Hepatocyte (in vitro differentiated cells): ENCODE measurements around the gene PROSER1.

Experiments used
- CTCF ChIP-seq: fragments of 200-600 bp; sonication (generic); IDR thresholded peaks from 2 replicates; pipeline ENCODE4 v1.5.1; 2016; ENCODE audit warnings: antibody characterized with exemption, mild to moderate bottlenecking; ENCODE audit not compliant: poor library complexity
- EZH2 ChIP-seq: fragments of 200-600 bp; sonication (generic); IDR thresholded peaks from 2 replicates; pipeline ENCODE4 v1.6.1; 2016; ENCODE audit warnings: antibody characterized with exemption, mild to moderate bottlenecking, borderline replicate concordance
- EZH2phosphoT487 ChIP-seq: fragments of 200-600 bp; sonication (generic); IDR thresholded peaks from one replicate; pipeline ENCODE4 v1.6.1; 2018; ENCODE audit warnings: antibody characterized with exemption, mild to moderate bottlenecking, low read depth, moderate library complexity; ENCODE audit not compliant: unreplicated experiment, severe bottlenecking

GRCh38 chr13:39040206-39040605, 2.3 kb upstream of the PROSER1 start:
- no peak for TF ChIP-seq CTCF
- TF ChIP-seq EZH2: no peak
- no peak for TF ChIP-seq EZH2phosphoT487
